ENCODE measurements around the gene CDK6.
"Not testable (repeated sequence)": the region's sequence is repeated elsewhere in the genome, so short reads cannot be mapped to it uniquely, and the experiment has no call there.

Gene CDK6

GRCh38 chr7:92749832-92750446, 86.4 kb downstream of the CDK6 start:
- TF ChIP-seq, protein P1, sequence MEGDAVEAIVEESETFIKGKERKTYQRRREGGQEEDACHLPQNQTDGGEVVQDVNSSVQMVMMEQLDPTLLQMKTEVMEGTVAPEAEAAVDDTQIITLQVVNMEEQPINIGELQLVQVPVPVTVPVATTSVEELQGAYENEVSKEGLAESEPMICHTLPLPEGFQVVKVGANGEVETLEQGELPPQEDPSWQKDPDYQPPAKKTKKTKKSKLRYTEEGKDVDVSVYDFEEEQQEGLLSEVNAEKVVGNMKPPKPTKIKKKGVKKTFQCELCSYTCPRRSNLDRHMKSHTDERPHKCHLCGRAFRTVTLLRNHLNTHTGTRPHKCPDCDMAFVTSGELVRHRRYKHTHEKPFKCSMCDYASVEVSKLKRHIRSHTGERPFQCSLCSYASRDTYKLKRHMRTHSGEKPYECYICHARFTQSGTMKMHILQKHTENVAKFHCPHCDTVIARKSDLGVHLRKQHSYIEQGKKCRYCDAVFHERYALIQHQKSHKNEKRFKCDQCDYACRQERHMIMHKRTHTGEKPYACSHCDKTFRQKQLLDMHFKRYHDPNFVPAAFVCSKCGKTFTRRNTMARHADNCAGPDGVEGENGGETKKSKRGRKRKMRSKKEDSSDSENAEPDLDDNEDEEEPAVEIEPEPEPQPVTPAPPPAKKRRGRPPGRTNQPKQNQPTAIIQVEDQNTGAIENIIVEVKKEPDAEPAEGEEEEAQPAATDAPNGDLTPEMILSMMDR (IDR thresholded peaks at IDR 0.05; ENCODE audit: borderline replicate concordance, control extremely low read depth, extremely low read depth, insufficient read depth, missing control alignments): no peak
- no peak for DNase-seq (ENCODE audit: low spot score)
- in situ Hi-C loops (cut with MboI; ENCODE audit: low sequenced_read_pairs, unreplicated experiment): no loop called here

DNA sequence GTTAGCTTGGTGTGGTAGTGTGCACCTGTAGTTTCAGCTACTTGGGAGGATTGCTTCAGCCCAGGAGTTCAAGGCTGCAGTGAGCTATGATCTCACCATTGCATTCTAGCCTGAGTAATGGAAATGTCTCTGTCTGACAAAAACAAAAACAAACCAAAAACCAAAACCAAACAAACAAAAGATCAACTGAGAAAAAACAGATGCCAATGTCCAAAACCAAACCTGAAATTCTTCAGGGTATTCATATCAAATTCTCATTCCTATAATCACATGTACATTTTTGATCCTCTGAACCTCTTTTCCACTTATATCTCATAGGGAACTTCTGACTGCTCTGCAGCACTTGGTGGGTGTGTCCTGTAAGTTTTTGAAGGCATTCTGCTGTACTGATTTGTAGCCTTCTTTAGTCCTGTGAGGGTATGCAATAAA, 87.0 kb downstream of the CDK6 start:
- in situ Hi-C loops (cut with MboI; ENCODE audit: low sequenced_read_pairs, unreplicated experiment): no loop called here
- TF ChIP-seq, protein P1 (IDR thresholded peaks at IDR 0.05; ENCODE audit: borderline replicate concordance, control extremely low read depth, extremely low read depth, insufficient read depth, missing control alignments): no peak
- DNase-seq (ENCODE audit: low spot score): no peak

DNA sequence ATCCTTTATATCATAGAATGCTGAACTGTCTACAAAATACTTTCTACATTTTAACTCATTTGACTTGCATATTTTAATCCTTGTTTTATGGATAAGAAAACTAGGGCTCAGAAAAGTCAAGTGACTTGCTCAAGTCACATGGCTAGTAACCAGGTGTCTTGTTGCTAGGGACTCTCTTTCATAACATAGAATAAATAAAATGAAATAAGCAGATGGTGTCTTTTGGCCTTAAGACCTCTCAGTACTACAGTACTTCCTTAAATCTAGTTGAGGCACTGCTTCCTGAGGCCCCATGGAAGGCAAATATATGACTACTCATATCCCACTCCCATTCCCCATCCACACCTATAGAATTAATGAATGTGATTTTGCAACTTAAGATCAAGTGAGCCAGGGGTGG, 87.9 kb downstream of the CDK6 start:
- no peak for DNase-seq (ENCODE audit: low spot score)
- TF ChIP-seq, protein P1 (IDR thresholded peaks at IDR 0.05; ENCODE audit: borderline replicate concordance, control extremely low read depth, extremely low read depth, insufficient read depth, missing control alignments): no peak
- in situ Hi-C loops (cut with MboI; ENCODE audit: low sequenced_read_pairs, unreplicated experiment): no loop called here

DNA sequence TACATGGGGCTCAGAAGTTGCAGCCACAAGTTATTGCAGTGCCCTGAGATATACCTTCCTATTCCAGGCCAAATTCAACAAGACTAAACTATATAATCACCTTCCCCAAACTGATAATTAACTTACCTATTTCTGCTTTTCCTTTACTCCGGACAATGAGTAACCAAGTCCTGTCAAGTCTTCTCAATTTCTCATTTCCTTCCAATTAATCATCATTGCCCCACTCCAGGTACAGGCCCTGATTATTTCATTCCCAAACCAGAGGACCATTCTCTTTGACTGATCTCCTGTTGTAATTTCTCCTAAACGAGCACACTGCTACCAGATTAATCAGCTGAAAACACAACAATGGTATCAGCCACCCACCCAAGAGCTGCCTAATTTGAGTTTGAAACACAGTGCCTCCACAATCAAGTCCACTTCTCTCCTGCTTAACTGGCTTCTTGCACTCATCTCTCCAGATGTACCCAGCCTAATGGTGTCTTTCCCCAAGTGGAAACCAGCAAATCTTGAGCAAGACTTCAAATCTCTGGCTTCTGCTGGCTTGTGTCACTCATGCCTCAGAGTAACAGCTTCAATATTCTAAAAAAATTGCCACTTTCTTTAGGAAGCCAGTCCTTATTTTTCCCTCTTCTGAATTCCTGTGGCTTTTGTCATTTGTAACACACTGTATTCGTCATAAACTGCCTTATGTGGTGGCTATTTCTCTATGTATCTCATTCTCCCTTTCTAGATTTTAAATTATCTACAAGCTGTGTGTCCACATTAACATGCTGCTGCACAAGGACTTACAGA, 89.1 kb downstream of the CDK6 start:
- TF ChIP-seq, protein P1 (IDR thresholded peaks at IDR 0.05; ENCODE audit: borderline replicate concordance, control extremely low read depth, extremely low read depth, insufficient read depth, missing control alignments): no peak
- no peak for DNase-seq (ENCODE audit: low spot score)
- in situ Hi-C loops (cut with MboI; ENCODE audit: low sequenced_read_pairs, unreplicated experiment): no loop called here

- in situ Hi-C loops (cut with MboI; ENCODE audit: low sequenced_read_pairs, unreplicated experiment): no loop called here
- TF ChIP-seq, protein P1 (IDR thresholded peaks at IDR 0.05; ENCODE audit: borderline replicate concordance, control extremely low read depth, extremely low read depth, insufficient read depth, missing control alignments): no peak
- DNase-seq (ENCODE audit: low spot score): no peak
Measured at GRCh38 chr7:92745241-92745640, 91.1 kb downstream of the CDK6 start.

DNA sequence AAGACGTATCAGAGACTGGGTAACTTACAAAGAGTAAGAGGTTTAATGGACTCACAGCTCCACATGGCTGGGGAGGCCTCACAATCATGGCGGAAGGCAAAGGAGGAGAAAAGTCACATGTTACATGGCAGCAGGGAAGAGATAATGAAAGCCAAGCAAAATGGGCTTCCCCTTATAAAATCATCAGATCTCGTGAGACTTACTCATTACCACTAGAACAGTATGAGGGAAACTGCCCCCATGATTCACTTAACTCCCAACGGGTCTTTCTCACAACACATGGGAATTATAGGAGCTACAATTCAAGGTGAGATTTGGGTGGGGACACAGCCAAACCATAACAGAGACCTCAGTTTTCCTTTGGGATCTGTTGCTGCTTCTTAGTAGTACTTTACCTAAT, 92.2 kb downstream of the CDK6 start:
- in situ Hi-C loops (cut with MboI; ENCODE audit: low sequenced_read_pairs, unreplicated experiment); DNase-seq (ENCODE audit: low spot score): not testable (repeated sequence)

DNA sequence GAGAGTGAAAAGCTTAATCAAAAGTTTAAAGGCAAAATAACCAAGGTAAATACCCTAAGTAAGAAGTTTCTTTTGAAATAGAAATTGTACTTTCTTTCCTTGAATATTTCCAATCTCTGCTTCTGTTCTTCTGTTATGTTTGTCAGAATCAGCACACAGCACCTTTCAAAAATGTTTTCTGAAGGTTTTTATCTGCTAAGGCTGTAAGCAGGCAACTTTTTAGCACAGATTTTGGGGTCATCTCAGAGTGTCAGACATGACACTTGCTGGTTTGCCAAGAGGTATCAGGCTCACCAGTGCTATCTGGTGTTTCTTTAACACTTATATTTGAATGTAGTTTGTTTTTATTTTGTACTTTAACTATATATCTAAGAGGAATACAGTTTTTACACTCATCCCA, 94.2 kb downstream of the CDK6 start:
- no peak for DNase-seq (ENCODE audit: low spot score)
- TF ChIP-seq, protein P1 (IDR thresholded peaks at IDR 0.05; ENCODE audit: borderline replicate concordance, control extremely low read depth, extremely low read depth, insufficient read depth, missing control alignments): no peak
- in situ Hi-C loops (cut with MboI; ENCODE audit: low sequenced_read_pairs, unreplicated experiment): no loop called here

All from GM13976 (cell line).